Psoas muscle (tissue), 8 donors: Measurements from ENCODE around the gene CDH10. TPM values are rescaled to one million over a fixed set of nuclear protein-coding genes. Genes with fewer than 3 reads are reported as not detected.

ENCODE experiments used
- ATAC-seq, 4 donors: fragments of 200-7000 bp; cut with Tn5 transposase; one replicate each; pipeline ENCODE4 v1.9.1; 2020; ENCODE audit warnings: moderate library complexity in 3 of 4, mild to moderate bottlenecking in 2 of 4
- DNase-seq, 2 donors: peaks; one replicate each; pipeline ENCODE4 v3.0.0-alpha.2; 2020
- H3K27ac ChIP-seq: fragments of 200-600 bp; one replicate; pipeline ENCODE4 v1.8.0; 2022
- H3K27me3 ChIP-seq, 3 donors: fragments of 200-600 bp in 1 of 3; one replicate each; pipeline versions ENCODE4 v1.6.1 to v1.8.0; 2013 to 2022; ENCODE audit warnings: low read length in 2 of 3, mild to moderate bottlenecking in 2 of 3, moderate library complexity in 1 of 3; ENCODE audit not compliant: insufficient read depth in 3 of 3
- H3K36me3 ChIP-seq, 2 donors: fragments of 200-600 bp in 1 of 2; one replicate each; pipeline versions ENCODE4 v1.6.1 to v1.8.0; 2013 to 2022; ENCODE audit warnings: low read depth in 1 of 2, mild to moderate bottlenecking in 1 of 2, moderate library complexity in 1 of 2; ENCODE audit not compliant: insufficient read depth in 1 of 2
- H3K4me1 ChIP-seq: fragments of 200-600 bp; one replicate; pipeline ENCODE4 v1.8.0; 2022
- H3K4me3 ChIP-seq: fragments of 200-600 bp; one replicate; pipeline ENCODE4 v1.8.0; 2022; ENCODE audit warnings: mild to moderate bottlenecking
- H3K9me3 ChIP-seq: fragments of 200-600 bp; one replicate; pipeline ENCODE4 v1.8.0; 2022
- CTCF ChIP-seq: fragments of 200-600 bp; IDR thresholded peaks from one replicate; pipeline ENCODE4 v1.8.0; 2022; ENCODE audit warnings: antibody characterized with exemption
- WGBS, 3 donors: extraction: QIAGEN DNeasy Blood & Tissue Kit; methylation state at CpG; one replicate each; pipeline versions ENCODE4 v1.1.6 to v1.1.7; 2013; 5-methylcytosine and 5-hydroxymethylcytosine counted together
- intact Hi-C, 2 donors: fragments of 100-400 bp; cut with DNase I; formaldehyde crosslinking; loops; one replicate each; pipeline versions ENCODE4 v1.11.0 to v1.14.2; 2022
- polyA plus RNA-seq, 3 donors: library from polyadenylated mRNA; stranded (reverse); fragments of 200-250 nt; gene quantifications; one replicate each; pipeline ENCODE4 v1.2.3, GENCODE V29; 2013
- total RNA-seq, 4 donors: library from RNA; stranded (reverse); fragmentation: NEBNext Ultra II Directional in 2 of 4; extraction: Animal tissue kit (Norgen Biotek cat#: 25700) in 2 of 4; gene quantifications; one replicate each; pipeline versions ENCODE4 v1.2.1 to v1.2.4, GENCODE V29; 2021 to 2023
- donor health status: healthy with polysubstance abuse.
- donor health status: DM: no; HTN: no; CAD: no; lungs with moderate emphysema.
- donor health status: Bipolar disorder and iron deficiency.
- donor health status: healthy.
- donor health status: DM: yes; HTN: yes; CAD: no.
- donor health status: DM: no; HTN: no; CAD: no.
- donor health status: DM: no; HTN: no; CAD: no.
- donor health status: DM: yes; HTN: yes; CAD: no.

Gene CDH10
- total and polyA plus RNA-seq, 7 donors = 0.03 TPM; not detected in 6

GRCh38 chr5:24649531-24649930, 4.8 kb upstream of the CDH10 start:
- no peaks in the 10 kb centered on the region for H3K27me3 ChIP-seq
- intact Hi-C loops = no loop called here
- no peaks in the 10 kb centered on the region for H3K4me1 ChIP-seq
- 70 to 88% (median 75%) methylated on average over 3 of the region's 3 CpGs for WGBS, 3 donors
- no peak overlapping the region for H3K27ac ChIP-seq
- H3K4me3 ChIP-seq = no peak overlapping the region
- DNase-seq = no peak
- no peak for ATAC-seq
- no peaks in the 10 kb centered on the region for H3K36me3 ChIP-seq
- TF ChIP-seq CTCF = no peak
- H3K9me3 ChIP-seq = no peaks in the 10 kb centered on the region

GRCh38 chr5:24646915-24647314, 2.1 kb upstream of the CDH10 start:
- no peak for ATAC-seq
- 58 to 66% (median 60%) methylated on average over 1 of the region's 1 CpG for WGBS, 3 donors
- H3K36me3 ChIP-seq = no peaks in the 10 kb centered on the region

DNA sequence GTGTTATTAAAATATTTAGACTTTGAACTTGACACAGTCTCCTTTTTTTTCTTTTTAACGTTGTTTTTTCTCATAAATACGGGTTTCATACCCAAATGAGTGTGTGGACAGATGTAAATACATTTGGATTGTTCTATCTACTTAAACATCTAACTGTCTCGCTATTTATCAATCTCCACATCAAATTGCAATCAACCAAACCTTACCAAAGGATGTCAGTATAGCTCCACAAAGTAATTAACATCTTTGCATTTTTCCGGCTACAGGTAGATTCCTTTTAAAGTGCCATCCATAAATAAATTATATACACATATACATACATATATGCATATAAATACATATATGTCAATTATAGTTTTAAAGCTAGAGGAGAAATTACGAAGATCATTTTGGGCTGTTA, 705 bp upstream of the CDH10 start:
- no peaks in the 10 kb centered on the region for H3K27me3 ChIP-seq
- no peak overlapping the region for H3K4me3 ChIP-seq
- ATAC-seq = no peak
- no peak for TF ChIP-seq CTCF
- intact Hi-C loops = no loop called here
- WGBS, 3 donors = 64 to 66% (median 65%) methylated on average over 5 of the region's 5 CpGs
- no peaks in the 10 kb centered on the region for H3K9me3 ChIP-seq
- H3K27ac ChIP-seq = no peak overlapping the region
- no peaks in the 10 kb centered on the region for H3K36me3 ChIP-seq
- H3K4me1 ChIP-seq = no peaks in the 10 kb centered on the region
- no peak for DNase-seq

More at GRCh38 chr5:24646915-24647314, 2.1 kb upstream of the CDH10 start:
- H3K4me3 ChIP-seq = no peak overlapping the region
- H3K4me1 ChIP-seq = no peaks in the 10 kb centered on the region
- intact Hi-C loops = no loop called here
- no peaks in the 10 kb centered on the region for H3K27me3 ChIP-seq
- no peak overlapping the region for H3K27ac ChIP-seq
- H3K9me3 ChIP-seq = no peaks in the 10 kb centered on the region
- no peak for DNase-seq
- TF ChIP-seq CTCF = no peak

DNA sequence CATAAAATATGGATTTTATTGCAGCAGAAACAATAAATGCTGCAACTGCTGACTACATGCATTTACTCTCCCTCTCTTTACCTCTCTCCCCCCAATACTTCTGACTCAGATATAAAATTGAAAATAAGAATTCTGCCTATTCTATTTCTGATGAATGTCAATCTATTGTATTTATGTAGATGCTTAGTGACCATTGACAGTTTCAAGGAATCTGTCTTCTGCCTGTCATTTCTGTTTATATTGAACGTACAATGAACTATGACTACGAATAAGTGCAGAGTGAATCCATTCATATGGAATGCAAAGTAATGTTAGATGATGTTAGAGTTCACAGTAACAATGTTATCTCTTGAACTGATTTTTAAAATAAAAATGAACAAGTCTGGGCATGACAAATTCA, 898 bp downstream of the CDH10 start:
- H3K27me3 ChIP-seq = no peaks in the 10 kb centered on the region
- no peak for TF ChIP-seq CTCF
- no peaks in the 10 kb centered on the region for H3K36me3 ChIP-seq
- DNase-seq (no peak), ATAC-seq (no peak)
- H3K9me3 ChIP-seq = no peaks in the 10 kb centered on the region
- intact Hi-C loops = no loop called here
- H3K4me3 ChIP-seq = no peak overlapping the region
- H3K4me1 ChIP-seq = no peaks in the 10 kb centered on the region
- 56 to 71% (median 65%) methylated on average over 2 of the region's 2 CpGs for WGBS, 3 donors
- H3K27ac ChIP-seq = no peak overlapping the region

- H3K4me1 ChIP-seq = no peaks in the 10 kb centered on the region
- H3K27me3 ChIP-seq = no peaks in the 10 kb centered on the region
- intact Hi-C loops = no loop called here
- no peak for TF ChIP-seq CTCF
- H3K9me3 ChIP-seq = no peaks in the 10 kb centered on the region
- H3K27ac ChIP-seq = no peak overlapping the region
- DNase-seq (no peak), ATAC-seq (no peak)
- H3K36me3 ChIP-seq = no peaks in the 10 kb centered on the region
- 45 to 47% (median 47%) methylated on average over 5 of the region's 5 CpGs for WGBS, 3 donors
- H3K4me3 ChIP-seq = no peak overlapping the region
These were observed 1.6 kb downstream of the CDH10 start for GRCh38 chr5:24643156-24643555.
